ENCODE results near the gene ARL3. TPM values are rescaled to one million over a fixed set of nuclear protein-coding genes. Genes with fewer than 3 reads are reported as not detected.
A peak's percentile ranks its signal among the peaks of the same experiment; 100 is the strongest.

ARL3 gene
- total RNA-seq, 5 donors from 2014 or later (not counting 1 experiment from before 2014, with no cell fraction given) = 2.7 to 5.0 (median 3.5) TPM

GRCh38 chr10:102632394-102633111 is 81.6 kb downstream of the ARL3 start:
- DNase-seq (no peak), ATAC-seq (replicated peaks in 1 of 4) (peak in 1 of 4 experiments; percentile 24)
- 36% methylated on average over 3 of the region's 5 CpGs for WGBS (ENCODE audit: insufficient coverage)
- Mint-ChIP-seq H3K27me3 (no peaks in the 10 kb centered on the region), H3K36me3 (no peaks in the 10 kb centered on the region), H3K27ac (peak overlapping the region; percentile 93 to 94), H3K4me1 (peaks cover 47 to 53% (median 52%) of the 10 kb centered on the region in 3 donors), H3K4me3 (peak overlapping the region in 1 of 3 donors; percentile 51), H3K9me3 (no peaks in the 10 kb centered on the region)
- Histone ChIP-seq H3K9me3 (no peaks in the 10 kb centered on the region), H3K4me3 (ENCODE audit: control insufficient read depth in 1 of 2, extremely low read depth in 1 of 2, low read length in 1 of 2) (peak overlapping the region in 1 of 2 donors; percentile 10), H3K4me1 (ENCODE audit: control insufficient read depth in 1 of 2, extremely low read depth in 1 of 2, insufficient read depth in 2 of 2, low read length in 2 of 2) (peaks cover 34 to 45% of the 10 kb centered on the region in 2 experiments), H3K36me3 (ENCODE audit: control insufficient read depth in 2 of 2, extremely low read depth in 1 of 2, insufficient read depth in 1 of 2, low read length in 1 of 2) (peaks cover 3 to 22% of the 10 kb centered on the region in 2 donors), H3K27me3 (replicated peaks in 1 of 2; ENCODE audit: control insufficient read depth in 2 of 2, extremely low read depth in 1 of 2, insufficient read depth in 2 of 2, low read length in 1 of 2) (no peaks in the 10 kb centered on the region), H3K27ac (ENCODE audit: low read length) (peak overlapping the region; percentile 35)
- ChIA-PET POLR2A (no interaction called here), CTCF (no interaction called here)

- WGBS (ENCODE audit: insufficient coverage) = 87% methylated on average over 3 of the region's 10 CpGs
- Mint-ChIP-seq H3K9me3 (no peaks in the 10 kb centered on the region), H3K4me3 (peak overlapping the region in 1 of 3 donors; percentile 51), H3K27me3 (no peaks in the 10 kb centered on the region), H3K27ac (peak overlapping the region; percentile 93 to 94), H3K4me1 (peaks cover 44 to 50% (median 50%) of the 10 kb centered on the region in 3 donors), H3K36me3 (peaks cover 5% of the 10 kb centered on the region)
- ATAC-seq (replicated peaks in 1 of 4) = no peak
- DNase-seq = no peak
- no peak overlapping the region for H3K27ac ChIP-seq (ENCODE audit: low read length)
- H3K36me3 ChIP-seq (ENCODE audit: control insufficient read depth in 2 of 2, extremely low read depth in 1 of 2, insufficient read depth in 1 of 2, low read length in 1 of 2) = peaks cover 3 to 24% of the 10 kb centered on the region in 2 donors
- no peak overlapping the region for H3K4me3 ChIP-seq (ENCODE audit: control insufficient read depth in 1 of 2, extremely low read depth in 1 of 2, low read length in 1 of 2)
- ChIA-PET POLR2A (no interaction called here), CTCF (interaction anchor here in 1 of 2 donors (1.0 kb wide), 1 partner anchor 48 kb away, joined by 3 read pairs; no protein-coding TSS in a partner anchor)
- H3K4me1 ChIP-seq (ENCODE audit: control insufficient read depth in 1 of 2, extremely low read depth in 1 of 2, insufficient read depth in 2 of 2, low read length in 2 of 2) = peaks cover 34 to 45% of the 10 kb centered on the region in 2 experiments
- no peaks in the 10 kb centered on the region for H3K27me3 ChIP-seq (replicated peaks in 1 of 2; ENCODE audit: control insufficient read depth in 2 of 2, extremely low read depth in 1 of 2, insufficient read depth in 2 of 2, low read length in 1 of 2)
- no peaks in the 10 kb centered on the region for H3K9me3 ChIP-seq
Observed at GRCh38 chr10:102631525-102632393, 82.4 kb downstream of the ARL3 start.

GRCh38 chr10:102630663-102631062 is 83.5 kb downstream of the ARL3 start:
- H3K4me3 ChIP-seq (ENCODE audit: control insufficient read depth in 1 of 2, extremely low read depth in 1 of 2, low read length in 1 of 2) = no peak overlapping the region
- DNase-seq (no peak), ATAC-seq (replicated peaks in 1 of 4) (no peak)
- CTCF ChIA-PET = interaction anchor here in 1 of 2 donors (1.0 kb wide), 1 partner anchor 11 kb away, joined by 3 read pairs; no protein-coding TSS in a partner anchor
- no peaks in the 10 kb centered on the region for H3K27me3 ChIP-seq (replicated peaks in 1 of 2; ENCODE audit: control insufficient read depth in 2 of 2, extremely low read depth in 1 of 2, insufficient read depth in 2 of 2, low read length in 1 of 2)
- Mint-ChIP-seq H3K27me3 (no peaks in the 10 kb centered on the region), H3K27ac (peak overlapping the region in 1 of 2 donors; percentile 74), H3K4me1 (peaks cover 33 to 41% (median 40%) of the 10 kb centered on the region in 3 donors), H3K4me3 (no peak overlapping the region), H3K9me3 (no peaks in the 10 kb centered on the region), H3K36me3 (peaks cover 5% of the 10 kb centered on the region)
- no peak overlapping the region for H3K27ac ChIP-seq (ENCODE audit: low read length)
- H3K36me3 ChIP-seq (ENCODE audit: control insufficient read depth in 2 of 2, extremely low read depth in 1 of 2, insufficient read depth in 1 of 2, low read length in 1 of 2) = peaks cover 3 to 24% of the 10 kb centered on the region in 2 donors
- 94% methylated on average over 5 of the region's 6 CpGs for WGBS (ENCODE audit: insufficient coverage)
- peaks cover 31 to 38% of the 10 kb centered on the region in 2 experiments for H3K4me1 ChIP-seq (ENCODE audit: control insufficient read depth in 1 of 2, extremely low read depth in 1 of 2, insufficient read depth in 2 of 2, low read length in 2 of 2)
- no peaks in the 10 kb centered on the region for H3K9me3 ChIP-seq
- POLR2A ChIA-PET = no interaction called here

- Histone ChIP-seq H3K4me1 (ENCODE audit: control insufficient read depth in 1 of 2, extremely low read depth in 1 of 2, insufficient read depth in 2 of 2, low read length in 2 of 2) (peaks cover 24 to 31% of the 10 kb centered on the region in 2 experiments), H3K27me3 (replicated peaks in 1 of 2; ENCODE audit: control insufficient read depth in 2 of 2, extremely low read depth in 1 of 2, insufficient read depth in 2 of 2, low read length in 1 of 2) (no peaks in the 10 kb centered on the region), H3K9me3 (no peaks in the 10 kb centered on the region), H3K4me3 (ENCODE audit: control insufficient read depth in 1 of 2, extremely low read depth in 1 of 2, low read length in 1 of 2) (no peak overlapping the region), H3K27ac (ENCODE audit: low read length) (no peak overlapping the region), H3K36me3 (ENCODE audit: control insufficient read depth in 2 of 2, extremely low read depth in 1 of 2, insufficient read depth in 1 of 2, low read length in 1 of 2) (peaks cover 3 to 24% of the 10 kb centered on the region in 2 donors)
- no peak for ATAC-seq (replicated peaks in 1 of 4)
- Mint-ChIP-seq H3K27me3 (no peaks in the 10 kb centered on the region), H3K27ac (no peak overlapping the region), H3K4me1 (peaks cover 26 to 34% (median 33%) of the 10 kb centered on the region in 3 donors), H3K9me3 (no peaks in the 10 kb centered on the region), H3K36me3 (peaks cover 5% of the 10 kb centered on the region), H3K4me3 (no peak overlapping the region)
- DNase-seq = no peak
- CTCF ChIA-PET = interaction anchor here in 1 of 2 donors (1.0 kb wide), 1 partner anchor 12 kb away, joined by 3 read pairs; no protein-coding TSS in a partner anchor
- WGBS (ENCODE audit: insufficient coverage) = 93% methylated on average over 20 of the region's 22 CpGs
- POLR2A ChIA-PET = no interaction called here
Observed at GRCh38 chr10:102629661-102630614, 84.3 kb downstream of the ARL3 start.

- no peak for DNase-seq
- H3K27me3 Mint-ChIP-seq = no peaks in the 10 kb centered on the region
Observed at GRCh38 chr10:102628451-102628911, 85.7 kb downstream of the ARL3 start.

More at GRCh38 chr10:102628451-102628911, 85.7 kb downstream of the ARL3 start:
- Mint-ChIP-seq H3K27ac (peak overlapping the region in 1 of 2 donors; percentile 44), H3K9me3 (no peaks in the 10 kb centered on the region), H3K36me3 (peaks cover 5% of the 10 kb centered on the region), H3K4me1 (peaks cover 14 to 19% (median 18%) of the 10 kb centered on the region in 3 donors), H3K4me3 (no peak overlapping the region)
- 96% methylated on average over 5 of the region's 11 CpGs for WGBS (ENCODE audit: insufficient coverage)
- Histone ChIP-seq H3K4me1 (ENCODE audit: control insufficient read depth in 1 of 2, extremely low read depth in 1 of 2, insufficient read depth in 2 of 2, low read length in 2 of 2) (peaks cover 11 to 16% of the 10 kb centered on the region in 2 experiments), H3K27ac (ENCODE audit: low read length) (no peak overlapping the region), H3K36me3 (ENCODE audit: control insufficient read depth in 2 of 2, extremely low read depth in 1 of 2, insufficient read depth in 1 of 2, low read length in 1 of 2) (peaks cover 3 to 24% of the 10 kb centered on the region in 2 donors), H3K27me3 (replicated peaks in 1 of 2; ENCODE audit: control insufficient read depth in 2 of 2, extremely low read depth in 1 of 2, insufficient read depth in 2 of 2, low read length in 1 of 2) (no peaks in the 10 kb centered on the region), H3K4me3 (ENCODE audit: control insufficient read depth in 1 of 2, extremely low read depth in 1 of 2, low read length in 1 of 2) (no peak overlapping the region), H3K9me3 (no peaks in the 10 kb centered on the region)
- no peak for ATAC-seq (replicated peaks in 1 of 4)
- ChIA-PET POLR2A (no interaction called here), CTCF (no interaction called here)
